Measurements from ENCODE around the gene BICDL2.

The BICDL2 gene

DNA sequence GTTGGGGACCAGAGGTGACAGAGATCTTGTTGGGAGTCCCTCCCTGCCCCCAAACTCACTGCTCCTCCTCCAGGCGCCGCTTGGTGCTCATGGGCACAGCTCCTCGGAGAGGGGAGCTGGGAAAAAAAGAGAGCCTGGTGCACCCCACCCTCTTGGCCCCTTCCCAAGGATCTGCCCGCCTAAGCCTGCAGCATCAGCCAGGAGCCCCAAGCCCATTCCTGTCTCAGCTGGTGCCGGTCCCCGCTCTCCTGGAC, 13.4 kb downstream of the BICDL2 start:
- peak; percentile 59 for DNase-seq

DNA sequence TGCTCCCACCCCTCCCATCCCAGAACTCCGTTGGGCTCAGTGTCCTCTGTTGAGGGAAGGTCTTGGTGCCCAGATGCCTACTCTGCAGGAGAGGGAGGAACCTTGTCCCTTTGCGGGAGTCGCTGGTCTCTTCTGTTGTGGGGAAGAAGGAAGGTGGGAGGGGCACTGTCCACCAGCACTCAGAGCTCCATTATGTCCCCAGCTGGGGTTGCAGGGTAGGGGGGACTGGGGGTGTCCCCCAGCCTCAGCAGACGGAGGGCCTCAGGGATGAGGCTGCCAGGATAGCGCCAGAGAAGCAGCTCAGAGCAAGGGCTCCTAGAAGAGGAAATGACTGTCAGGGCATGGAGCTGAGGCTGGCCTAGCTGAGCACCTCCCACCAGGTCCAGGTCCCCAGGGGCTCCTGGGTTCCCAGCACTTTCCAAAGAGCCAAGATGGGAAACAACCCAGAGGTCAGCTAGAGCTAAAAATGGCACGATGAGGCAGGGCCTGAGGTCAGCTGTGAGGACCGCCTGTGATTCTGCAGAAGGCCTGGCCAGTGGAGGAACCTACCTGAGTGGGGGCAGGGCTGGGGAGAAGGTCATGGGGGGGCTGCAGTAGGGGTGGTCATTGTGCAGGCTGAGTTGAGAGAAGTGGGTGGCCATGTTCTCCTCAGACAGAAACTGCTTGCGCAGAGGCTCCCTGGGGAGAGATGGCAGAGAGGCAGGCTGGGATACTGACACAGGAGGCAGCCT, 13.9 kb downstream of the BICDL2 start:
- DNase-seq = no peak

DNA sequence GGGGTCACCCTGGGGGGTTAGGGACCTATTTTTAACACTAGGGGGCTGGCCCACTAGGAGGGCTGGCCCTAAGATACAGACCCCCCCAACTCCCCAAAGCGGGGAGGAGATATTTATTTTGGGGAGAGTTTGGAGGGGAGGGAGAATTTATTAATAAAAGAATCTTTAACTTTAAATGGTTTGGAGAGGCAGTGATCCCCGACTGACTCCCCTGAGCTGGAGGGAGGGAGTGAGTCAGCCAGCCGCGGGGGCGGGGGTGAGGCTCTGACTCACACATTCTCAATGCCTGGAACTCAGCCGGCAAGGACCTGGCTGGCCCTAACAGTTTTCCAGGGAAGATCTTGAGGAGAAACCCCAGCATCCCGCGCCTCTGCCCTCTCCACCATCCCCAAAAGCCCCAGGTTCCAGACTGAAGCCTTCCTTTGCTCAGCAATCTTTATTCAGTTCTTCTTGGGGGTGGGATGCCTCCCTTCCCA, 14.5 kb downstream of the BICDL2 start:
- peak; percentile 26 for DNase-seq

DNA sequence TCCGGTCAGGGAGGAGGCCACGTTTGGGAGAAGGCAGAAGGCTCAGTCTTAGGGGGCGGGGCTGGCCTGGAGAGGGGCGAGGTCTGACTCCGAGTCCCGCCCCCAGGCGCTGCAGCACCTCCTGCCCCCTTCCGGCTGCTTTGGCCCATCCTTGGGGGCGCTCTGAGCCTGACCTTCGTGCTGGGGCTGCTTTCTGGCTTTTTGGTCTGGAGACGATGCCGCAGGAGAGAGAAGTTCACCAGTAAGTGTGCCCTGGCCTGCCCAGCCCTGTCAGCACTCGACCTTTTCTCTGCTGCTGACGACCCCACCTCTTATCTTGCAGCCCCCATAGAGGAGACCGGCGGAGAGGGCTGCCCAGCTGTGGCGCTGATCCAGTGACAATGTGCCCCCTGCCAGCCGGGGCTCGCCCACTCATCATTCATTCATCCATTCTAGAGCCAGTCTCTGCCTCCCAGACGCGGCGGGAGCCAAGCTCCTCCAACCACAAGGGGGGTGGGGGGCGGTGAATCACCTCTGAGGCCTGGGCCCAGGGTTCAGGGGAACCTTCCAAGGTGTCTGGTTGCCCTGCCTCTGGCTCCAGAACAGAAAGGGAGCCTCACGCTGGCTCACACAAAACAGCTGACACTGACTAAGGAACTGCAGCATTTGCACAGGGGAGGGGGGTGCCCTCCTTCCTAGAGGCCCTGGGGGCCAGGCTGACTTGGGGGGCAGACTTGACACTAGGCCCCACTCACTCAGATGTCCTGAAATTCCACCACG, 15.1 kb downstream of the BICDL2 start:
- DNase-seq = peak; percentile 91

DNA sequence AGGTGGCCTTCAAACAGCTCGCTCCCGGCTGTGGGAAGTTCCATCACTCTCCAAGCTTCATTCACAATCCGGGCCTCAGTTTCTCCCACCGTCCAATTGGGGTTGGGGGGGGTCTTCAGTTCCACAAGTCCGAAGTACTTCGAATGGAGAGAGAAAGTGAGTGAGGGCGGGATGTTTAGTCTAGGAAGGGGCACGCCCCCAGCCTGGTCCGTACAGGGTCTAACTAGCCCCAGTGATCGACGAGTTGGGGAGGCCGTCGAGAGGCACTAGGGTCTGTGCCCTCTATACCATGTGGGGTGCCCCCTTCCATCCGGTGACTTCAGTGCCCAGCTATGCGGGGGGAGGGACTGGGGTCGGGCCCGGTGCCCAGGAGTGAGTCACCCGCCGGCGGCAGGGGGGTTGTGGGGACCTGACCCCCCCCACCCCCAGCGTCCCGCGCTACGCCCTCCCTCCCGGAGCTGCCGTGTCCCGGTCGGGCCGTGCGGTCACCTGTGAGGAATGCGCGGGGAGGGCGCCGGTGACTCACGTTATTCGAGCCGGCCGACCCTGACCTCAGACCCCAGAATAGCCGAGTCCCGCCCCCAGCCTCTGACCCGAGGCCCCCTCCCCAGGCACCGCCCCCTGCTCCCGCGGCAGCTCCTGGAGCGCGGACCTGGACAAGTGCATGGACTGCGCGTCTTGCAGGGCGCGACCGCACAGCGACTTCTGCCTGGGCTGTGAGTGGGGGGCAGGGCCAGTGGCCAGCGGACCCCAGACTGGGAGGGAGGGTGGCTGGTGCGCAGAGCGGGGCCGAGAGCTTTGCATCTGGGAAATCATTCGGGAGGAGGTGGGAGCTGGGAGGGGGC, 15.9 kb downstream of the BICDL2 start:
- DNase-seq = peak; percentile 51

DNA sequence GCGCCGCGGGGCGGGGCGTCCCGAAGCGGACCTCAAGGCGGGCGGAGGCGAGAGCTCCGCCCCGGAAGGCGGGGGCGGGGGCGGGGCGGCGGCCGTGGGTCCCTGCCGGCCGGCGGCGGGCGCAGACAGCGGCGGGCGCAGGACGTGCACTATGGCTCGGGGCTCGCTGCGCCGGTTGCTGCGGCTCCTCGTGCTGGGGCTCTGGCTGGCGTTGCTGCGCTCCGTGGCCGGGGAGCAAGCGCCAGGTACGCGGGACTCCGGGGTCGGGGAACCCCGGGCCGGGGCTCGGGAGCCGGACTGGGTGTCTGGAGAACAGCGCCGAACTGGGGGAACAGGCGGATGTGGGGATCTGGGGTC, 16.5 kb downstream of the BICDL2 start, which contains the start of gene TNFRSF12A:
TSS of gene TNFRSF12A (plus strand) at position 122 of the 357 bp plus-strand sequence. CDS start at position 152, 30 bp downstream.
- DNase-seq = peak; percentile 89

DNA sequence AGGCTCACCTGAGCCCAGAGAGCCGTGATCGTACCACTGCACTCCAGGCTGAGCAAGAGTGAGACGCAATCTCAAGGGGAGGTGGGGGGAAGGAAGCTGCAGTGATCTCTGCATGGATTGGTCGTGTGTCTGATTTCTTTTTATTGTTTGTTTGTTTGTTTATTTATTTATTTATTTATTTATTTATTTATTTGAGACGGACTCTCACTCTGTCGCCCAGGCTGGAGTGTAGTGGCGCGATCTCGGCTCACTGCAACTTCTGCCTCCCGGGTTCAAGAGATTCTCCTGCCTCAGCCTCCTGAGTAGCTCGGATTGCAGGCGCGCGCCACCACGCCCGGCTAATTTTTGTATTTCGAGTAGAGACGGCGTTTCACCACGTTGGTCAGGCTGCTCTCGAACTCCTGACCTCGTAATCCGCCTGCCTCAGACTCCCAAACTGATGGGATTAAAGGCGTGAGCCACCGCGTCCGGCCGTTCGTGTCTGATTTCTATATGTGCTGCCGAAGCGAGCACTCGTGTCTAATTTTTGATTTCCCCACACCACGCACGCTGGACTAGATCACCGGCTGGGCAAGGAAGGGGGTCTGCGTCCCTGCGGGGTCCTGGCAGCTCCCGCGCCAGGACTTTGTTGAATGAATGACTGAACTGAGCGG, 17.0 kb downstream of the BICDL2 start:
- DNase-seq = no peak

DNA sequence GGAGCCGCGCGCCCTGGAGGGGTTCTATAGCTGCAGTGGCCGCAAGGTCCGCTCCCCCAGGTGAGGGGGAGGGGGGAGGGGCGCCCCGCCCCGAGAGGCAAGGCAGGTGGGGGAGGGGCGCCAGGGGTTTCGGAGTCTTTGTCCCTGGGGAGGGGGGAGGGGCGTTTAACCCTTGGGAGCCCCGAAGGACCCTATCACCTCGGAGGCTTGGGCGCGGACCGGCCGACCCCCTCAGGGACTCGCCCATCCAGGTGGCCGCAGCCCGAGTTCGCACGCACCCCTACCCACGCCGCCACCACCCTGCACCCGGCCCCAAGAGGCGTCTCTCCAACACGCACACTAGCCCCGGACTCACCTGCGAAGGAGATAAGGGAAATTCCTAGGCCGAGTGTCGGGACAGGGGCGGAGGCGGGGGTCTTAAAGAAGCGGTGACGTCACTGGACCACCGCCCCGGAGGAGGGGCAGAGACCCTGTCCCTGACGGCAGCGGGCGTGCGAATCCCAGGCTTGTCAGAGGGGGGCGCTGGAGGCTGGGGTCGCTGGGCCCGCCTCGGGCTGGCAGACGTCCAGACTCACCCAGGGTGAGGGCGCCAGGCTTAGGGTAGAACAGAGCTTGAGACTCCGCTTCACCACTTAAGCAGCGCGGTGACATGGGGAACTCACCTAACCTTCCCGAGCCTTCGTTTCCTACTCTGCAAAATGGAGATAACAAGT, 18.8 kb downstream of the BICDL2 start, which contains the start of gene CLDN6:
TSS of gene CLDN6 (minus strand) at position 390 of the 713 bp plus-strand sequence. CDS start 2,162 bp downstream, outside the sequence.
- DNase-seq = peak; percentile 83

DNA sequence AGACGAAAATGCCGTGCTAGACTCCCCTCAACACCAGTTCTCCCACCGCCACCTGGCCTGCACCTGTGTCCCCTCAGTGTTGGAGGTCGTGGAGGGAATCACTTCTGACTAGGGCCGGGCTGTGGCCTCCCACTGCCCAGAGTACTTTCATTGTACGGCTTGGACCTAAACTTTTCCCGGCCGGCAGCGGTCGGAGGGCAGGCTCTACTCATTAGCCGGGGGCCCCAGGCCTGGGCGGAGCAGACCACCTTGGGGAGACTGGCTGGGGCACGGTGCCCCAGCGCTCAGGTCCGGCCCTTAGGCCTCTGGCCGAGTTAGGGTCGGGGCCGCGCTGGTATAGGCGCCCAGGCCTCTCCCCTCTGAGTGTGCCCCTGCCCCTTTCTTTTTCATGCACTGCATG, 19.4 kb downstream of the BICDL2 start:
- no peak for DNase-seq

DNA sequence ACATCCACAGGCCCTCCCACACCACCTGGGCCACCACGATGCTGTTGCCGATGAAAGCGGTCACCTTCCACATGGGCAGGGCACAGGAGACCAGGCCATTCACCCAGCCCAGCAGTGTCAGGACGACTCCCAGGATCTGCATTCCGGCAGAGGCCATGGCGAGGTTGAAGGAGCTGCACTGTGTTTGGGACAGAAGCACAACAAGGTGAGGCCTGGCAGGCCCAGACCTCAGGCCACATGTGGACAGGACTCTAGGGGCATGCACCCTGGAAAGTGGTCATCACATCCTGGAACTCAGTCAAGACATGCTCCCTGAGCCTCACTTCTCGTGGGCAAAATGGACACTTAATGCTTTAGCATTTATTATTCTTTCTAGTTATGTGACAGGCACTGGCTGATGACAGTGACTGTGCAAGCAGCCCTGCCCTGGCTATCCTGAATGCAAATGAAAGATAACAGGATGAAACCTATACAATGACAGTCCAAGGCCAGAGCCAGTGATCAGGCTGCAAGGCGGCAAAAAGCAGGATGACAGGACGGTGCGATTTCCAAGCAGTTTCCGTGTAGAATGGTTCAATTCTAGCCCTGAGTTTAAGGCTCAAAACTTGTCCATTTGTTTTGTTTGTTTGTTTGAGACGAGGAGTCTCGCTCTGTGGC, 20.8 kb downstream of the BICDL2 start:
- DNase-seq = no peak

DNA sequence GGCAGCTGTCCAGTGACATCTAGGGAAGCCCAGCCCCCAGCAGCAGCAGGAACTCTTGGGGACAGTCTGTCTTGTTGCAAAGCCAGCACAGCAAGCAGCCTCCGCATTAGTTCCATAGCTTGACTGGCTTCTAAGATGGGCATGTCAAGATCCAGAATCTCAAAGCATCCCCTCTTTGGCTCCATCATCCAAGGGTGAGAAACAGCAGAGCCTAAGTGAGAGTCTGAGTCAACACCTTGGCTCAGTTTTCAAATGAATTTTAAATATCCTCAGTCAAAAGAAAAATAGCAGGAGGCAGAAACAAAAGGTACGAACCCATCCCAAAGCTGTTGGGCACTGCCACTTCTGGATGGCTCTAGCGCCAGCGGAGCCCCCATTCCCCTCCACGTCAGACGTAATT, 21.8 kb downstream of the BICDL2 start:
- DNase-seq = no peak

DNA sequence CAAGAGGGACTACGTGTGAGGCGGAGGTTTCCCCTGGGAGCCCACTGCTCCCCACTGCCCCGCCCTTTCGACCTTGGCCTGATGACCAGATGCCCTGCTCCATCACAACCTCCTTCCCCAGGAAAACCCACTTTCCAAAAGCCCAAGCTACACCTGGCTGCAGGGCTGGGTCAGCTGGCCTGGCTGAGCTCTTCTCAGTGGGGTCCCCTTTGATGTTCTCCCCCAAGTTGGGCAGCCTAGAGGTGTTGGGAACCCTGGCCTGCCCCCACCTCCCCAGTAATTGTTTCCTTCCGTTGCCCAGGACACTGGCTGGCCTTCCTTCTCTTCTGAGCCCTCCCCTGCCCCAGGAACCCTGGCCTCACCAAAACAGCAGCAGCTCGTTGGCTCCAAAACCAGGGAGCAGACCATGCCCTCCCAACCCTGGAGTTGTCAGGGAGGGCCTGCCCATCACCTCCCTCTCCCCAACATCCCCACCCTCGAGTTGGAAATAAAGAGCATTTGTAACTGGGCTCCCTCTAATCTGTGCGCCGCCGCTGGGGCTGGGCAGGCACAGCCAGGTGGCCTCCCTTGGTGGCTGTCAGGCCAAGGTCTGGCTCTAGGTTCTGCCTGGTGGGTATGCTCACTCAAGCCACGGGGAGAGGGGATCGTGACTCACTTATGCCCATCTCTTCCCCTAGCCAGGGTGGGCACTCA, 22.6 kb downstream of the BICDL2 start:
- peak; percentile 19 for DNase-seq

DNA sequence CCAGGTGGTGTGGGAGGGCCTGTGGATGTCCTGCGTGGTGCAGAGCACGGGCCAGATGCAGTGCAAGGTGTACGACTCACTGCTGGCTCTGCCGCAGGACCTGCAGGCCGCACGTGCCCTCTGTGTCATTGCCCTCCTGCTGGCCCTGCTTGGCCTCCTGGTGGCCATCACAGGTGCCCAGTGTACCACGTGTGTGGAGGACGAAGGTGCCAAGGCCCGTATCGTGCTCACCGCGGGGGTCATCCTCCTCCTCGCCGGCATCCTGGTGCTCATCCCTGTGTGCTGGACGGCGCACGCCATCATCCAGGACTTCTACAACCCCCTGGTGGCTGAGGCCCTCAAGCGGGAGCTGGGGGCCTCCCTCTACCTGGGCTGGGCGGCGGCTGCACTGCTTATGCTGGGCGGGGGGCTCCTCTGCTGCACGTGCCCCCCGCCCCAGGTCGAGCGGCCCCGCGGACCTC, 23.2 kb downstream of the BICDL2 start:
- DNase-seq = no peak

DNA sequence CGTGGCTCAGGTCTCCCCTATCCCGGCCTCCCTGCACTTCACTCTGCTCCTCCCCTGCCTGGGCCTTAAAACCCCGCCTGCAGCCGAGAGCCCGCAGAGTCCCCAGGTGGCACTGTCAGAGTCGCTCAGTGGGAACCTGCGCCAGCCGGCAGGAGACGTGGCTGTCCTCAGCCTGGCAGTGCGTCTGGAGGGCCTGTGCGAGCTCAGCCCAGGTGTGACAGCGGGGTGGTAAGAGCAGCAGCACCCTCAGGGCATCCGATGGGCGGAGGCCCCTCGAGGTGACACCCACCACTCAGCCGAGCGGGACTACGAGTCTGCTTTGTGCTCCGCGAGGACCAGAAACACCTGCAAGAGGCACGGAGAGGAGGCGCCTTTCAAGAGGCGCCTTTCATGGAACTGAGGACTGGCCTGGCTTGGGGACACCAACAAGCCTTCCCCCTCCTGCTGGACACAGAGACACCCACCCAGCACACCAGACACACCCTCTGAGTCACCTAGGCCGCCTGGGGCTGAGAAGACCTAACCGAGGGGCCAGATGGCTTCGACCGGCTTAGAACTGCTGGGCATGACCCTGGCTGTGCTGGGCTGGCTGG, 23.8 kb downstream of the BICDL2 start, which contains the start of gene CLDN9:
TSS of gene CLDN9 (plus strand) at position 96 of the 593 bp plus-strand sequence. CDS start at position 536, 440 bp downstream.
- DNase-seq = no peak

DNA sequence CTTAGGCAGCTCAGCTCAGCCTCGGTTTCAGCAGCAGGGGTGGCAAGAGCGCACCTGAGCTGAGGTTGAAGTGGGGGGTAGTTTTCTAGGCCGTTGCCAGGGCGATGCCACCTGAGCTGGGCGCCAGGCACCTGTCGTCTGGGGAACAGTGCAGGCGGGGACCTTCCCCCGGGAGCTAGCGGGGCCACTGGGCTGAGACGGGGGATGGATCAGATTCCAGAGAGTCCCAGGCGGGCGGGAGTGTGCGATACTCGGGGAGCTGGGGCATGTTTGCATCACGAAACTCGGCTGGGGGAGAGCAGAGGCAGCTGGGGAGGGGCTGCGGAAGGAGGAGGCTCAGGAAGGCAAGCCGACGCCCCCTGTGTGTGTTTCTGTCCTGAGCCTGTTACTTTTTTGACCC, 24.5 kb downstream of the BICDL2 start:
- DNase-seq = no peak

DNA sequence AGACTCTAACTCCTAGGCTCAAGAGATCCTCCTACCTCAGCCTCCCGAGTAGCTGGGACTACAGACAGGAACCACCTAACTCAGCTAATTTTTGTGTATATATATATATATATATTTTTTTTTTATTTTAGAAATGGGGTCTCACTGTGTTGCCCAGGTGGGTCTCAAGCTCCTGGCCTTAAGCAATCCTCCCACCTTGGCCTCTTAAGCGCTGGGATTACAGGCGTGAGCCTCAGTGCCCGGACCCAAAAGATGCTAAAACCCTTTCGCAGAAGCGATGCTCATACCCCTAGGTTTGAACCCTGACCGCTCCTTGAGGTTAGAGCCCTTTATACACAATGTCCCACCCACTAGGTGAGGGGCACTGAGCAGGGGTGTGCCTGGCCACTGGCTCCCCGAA, 26.2 kb downstream of the BICDL2 start:
- DNase-seq = no peak

DNA sequence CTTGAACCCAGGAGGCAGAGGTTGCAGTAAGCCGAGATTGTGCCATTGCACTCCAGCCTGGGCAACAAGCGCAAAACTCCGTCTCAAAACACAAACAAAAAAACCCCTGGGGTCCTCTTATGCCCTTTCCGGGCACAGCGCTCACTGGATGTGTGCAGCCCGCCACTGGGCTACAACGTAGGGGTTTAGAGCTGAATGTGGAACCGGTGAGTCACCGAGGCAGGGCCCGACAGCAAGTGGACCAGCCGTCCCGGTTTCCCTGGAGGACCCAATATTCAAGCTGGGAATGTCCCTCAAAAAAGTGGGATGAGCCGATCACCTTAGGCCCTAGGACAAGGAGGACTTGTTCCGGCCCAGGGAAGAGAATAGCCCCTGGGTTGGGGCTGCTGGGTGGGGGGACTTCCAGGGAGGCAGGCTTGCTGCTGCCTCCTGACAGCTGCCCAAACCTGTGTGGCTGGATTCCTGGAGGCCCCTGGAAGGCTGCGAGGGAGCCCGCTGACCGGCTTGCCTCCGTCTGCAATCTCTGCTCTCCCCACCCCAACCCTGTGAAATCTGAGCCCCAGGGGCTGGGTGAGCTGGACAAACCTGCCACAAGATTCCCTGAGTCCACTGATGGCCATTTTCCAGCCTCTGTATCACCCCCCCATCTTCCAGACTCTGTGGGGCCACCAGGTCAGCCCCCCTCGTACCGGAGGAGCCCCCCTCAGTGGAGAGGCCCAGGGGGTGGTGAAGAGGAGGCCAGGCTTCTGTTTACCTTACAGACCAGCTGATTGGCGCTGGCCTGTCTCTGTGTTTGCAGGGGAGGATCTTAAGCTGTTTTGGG, 27.0 kb downstream of the BICDL2 start:
- DNase-seq = no peak

DNA sequence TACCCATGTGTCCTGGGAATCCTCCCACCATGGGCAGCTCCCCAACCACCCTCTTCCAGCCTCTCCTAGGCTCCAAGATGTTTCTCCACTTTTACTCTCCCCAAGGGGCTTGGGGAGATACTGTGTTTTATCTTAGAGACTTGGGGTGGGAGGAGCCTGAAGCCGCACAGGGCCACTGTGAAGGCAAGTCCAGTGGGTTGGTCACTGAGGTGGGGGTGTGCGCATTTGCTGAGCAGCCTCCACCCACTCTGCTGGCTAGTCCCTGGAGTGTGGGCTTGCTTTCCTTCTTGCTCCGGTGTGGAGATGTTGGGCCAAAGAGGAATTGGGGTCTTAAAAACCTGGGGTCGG, 28.1 kb downstream of the BICDL2 start:
- DNase-seq = no peak

DNA sequence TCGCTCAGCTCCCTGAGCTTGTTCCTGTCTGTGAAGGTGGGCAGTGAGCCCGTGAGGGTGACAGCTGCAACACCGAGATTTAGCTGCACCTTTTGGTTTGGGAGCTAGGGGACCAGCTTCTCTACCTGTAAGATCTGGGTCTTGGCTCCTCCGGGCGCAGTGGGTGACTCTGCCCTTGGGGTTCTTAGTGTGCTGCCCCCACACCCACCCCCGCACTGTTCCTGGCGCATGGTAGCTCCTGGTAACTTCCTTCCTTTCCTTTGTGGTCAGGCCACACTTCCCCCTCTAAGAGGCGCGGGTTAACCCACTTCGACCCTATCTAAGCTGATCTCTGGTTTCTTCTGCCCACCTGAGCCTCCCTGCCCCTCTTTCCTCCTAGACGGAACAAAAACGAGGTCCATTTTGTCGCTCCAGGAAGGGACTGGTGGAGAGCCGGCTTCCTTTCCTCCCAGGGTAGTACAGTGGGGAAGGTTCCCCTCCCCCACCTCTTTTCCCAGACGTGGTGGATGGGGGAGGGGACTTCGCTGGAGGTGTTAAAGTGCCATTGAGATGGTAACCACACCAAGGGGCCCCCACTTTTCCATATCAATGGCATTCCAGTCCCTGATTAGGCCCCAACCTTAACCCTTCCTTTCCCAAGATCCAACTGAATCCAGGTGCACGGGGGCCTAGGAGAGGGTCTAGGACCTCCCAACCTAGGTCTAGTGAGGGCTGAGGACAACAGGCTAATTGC, 28.6 kb downstream of the BICDL2 start:
- no peak for DNase-seq
